CMK (cell line): ENCODE data around the gene CYLD.

Experiments used
- DNase-seq: peaks from one replicate; pipeline ENCODE4 v3.0.0-alpha.2; 2010; ENCODE audit warnings: low read depth

Gene CYLD

DNA sequence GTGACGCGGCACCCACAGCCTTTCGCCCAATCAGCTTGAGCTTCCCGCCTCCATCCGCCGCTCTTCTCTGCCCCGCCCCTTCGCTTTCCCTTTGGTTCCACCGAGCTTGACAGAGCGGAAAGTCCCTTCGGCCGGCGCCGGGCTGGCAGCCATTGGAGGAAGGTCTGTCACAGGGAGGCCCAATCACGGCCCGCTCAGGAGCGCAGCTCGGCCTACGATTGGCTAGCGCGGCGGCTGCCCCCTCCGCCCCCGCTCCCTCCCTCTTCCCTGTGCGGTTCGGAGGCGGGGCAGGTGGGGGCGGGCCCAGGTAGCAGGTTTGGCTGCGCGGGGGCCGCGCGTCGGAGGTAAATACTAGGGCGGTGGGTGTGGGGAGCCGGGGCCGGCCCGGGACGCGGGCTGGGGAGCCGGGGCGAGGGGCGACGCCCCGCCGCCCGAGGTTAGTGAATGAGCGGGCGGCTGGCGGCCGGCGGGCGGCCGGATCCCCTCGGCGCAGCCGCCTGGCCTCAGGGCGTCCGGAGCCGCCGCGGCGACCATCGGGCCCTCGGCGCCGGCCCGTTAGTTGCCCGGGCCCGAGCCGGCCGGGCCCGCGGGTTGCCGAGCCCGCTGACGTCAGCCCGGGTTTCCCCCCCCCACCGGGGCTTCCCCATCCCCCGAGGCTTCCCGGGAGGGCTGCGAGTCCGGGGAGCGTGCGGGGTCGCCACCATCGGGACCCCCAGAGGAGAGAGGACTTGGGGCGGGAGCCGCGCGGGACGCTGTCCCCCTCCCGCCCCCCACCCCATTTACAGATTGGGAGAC, at the start of gene CYLD:
TSS of gene CYLD (plus strand) at position 306 of the 795 bp plus-strand sequence. CDS start 7,613 bp downstream, outside the sequence.
- DNase-seq, result peak; percentile 97

DNA sequence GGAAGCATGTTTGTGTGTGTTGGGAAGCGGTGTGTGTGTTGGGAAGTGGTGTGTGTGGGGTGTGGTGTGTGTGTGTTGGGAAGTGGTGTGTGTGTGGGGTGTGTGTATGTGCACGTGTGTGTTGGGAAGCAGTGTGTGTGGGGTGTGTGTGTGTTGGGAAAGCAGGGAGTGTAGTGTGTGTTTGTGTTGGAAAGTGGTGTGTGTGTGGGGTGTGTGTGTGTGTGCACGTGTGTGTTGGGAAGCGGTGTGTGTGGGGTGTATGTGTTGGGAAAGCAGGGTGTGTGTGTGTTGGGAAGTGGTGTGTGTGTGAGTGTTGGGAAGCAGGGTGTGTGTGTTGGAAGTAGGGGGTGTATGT, 49.3 kb upstream of the CYLD start:
- no peak for DNase-seq

DNA sequence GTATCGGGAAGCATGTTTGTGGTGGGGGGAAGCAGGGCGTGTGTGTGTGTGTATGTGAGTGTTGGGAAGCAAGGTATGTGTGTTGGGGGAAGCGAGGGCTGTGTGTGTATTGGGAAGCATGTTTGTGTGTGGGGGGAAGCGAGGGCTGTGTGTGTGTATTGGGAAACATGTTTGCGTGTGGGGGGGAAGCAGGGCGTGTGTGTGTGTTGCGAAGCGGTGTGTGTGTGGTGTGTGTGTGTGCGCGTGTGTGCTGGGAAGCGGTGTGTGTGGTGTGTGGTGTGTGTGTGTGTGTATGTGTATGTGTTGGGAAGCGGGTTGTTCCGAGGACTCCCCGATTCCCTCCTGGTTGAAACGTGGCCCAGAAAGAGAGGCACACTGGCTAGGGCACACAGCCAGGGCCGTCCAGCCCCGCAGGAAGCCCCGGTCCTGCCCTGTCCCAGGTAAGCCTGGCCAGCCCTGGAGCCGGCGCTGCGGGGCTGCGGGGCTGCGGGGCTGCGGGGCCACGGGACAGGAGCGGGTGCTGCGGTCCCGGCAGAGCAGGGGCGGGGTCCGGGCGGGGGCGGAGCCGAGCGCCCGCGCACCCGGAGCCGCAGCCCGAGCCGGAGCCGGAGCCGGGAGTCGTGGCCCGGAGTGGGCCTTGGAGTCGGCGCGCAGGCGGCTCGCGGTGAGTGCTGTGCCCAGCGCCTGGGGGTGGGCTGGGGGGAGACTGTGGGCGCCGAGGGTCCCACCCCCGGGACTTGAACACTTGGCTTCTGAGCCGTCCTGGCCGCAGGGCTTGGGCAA, 48.7 kb upstream of the CYLD start, which contains the start of gene NOD2:
TSS of gene NOD2 (plus strand) at position 608 of the 783 bp plus-strand sequence. CDS start 5,890 bp downstream, outside the sequence.
- DNase-seq, result no peak

DNA sequence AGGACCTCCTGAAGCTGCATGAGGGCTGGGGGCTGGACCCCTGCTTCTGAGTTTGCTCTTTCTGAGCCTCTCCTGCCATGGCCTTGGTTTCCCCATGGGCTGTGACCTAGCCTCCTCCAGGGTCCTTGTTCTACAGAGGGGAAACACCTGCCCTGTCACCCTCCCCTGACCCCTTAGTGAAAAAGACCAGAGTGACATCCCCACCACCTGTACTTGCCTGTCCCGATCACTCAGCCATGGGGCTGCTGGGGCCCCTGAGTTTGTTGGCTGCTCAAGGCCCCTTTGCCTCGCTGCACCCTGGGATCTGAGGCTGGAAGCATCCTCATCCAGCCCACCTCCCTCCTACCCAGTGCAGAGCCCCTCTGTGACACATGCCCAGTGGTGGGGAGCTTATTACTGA, 47.7 kb upstream of the CYLD start:
- DNase-seq, result no peak

DNA sequence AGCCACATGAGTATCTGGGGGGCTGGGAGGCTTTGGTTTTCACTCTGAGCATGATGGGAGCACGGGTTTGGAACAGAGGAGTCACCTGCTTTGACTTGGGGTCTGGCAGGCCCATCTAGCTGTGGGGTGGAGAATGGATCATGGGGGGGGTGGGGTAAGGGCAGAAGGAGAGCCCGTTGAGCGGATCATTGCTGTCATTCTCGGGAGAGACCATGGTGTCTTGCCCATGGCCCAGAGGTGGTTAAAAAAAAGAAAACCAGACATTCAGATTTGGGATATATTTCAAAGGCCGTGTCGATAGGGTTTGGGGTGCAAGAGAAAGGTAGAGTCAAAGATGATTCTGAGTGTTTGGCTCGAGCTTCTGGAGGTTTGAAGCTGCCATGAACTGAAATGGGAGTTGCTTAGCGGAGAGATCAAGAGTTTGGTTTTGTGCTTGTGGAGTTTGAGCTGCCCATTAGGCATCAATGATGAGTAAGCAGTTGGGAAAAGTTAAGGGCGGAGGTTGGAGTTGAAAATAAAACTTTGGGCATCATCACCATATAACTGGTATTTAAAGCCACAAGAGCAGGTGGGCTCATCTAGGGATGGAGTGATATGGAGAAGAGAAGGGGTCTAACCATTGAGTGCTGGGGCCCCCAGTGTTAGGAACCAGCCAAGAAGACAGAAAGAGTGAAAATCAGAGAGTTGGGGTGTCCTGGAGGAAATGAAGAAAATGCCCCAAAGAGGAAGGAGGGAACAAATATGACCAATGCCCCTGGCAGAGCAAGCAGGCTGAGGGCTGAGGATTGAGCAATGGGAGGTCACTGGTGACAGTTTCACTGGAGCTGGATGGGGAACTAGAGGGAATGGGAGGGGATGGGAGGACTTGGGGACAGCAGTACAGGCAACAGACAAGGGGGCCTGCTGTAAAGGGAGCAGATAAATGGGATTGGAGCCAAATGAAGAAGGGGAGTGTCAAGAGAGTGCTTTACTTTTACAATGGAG, 46.6 kb upstream of the CYLD start:
- no peak for DNase-seq

- no peak for DNase-seq
These were observed 45.8 kb upstream of the CYLD start for GRCh38 chr16:50696126-50696525.

DNA sequence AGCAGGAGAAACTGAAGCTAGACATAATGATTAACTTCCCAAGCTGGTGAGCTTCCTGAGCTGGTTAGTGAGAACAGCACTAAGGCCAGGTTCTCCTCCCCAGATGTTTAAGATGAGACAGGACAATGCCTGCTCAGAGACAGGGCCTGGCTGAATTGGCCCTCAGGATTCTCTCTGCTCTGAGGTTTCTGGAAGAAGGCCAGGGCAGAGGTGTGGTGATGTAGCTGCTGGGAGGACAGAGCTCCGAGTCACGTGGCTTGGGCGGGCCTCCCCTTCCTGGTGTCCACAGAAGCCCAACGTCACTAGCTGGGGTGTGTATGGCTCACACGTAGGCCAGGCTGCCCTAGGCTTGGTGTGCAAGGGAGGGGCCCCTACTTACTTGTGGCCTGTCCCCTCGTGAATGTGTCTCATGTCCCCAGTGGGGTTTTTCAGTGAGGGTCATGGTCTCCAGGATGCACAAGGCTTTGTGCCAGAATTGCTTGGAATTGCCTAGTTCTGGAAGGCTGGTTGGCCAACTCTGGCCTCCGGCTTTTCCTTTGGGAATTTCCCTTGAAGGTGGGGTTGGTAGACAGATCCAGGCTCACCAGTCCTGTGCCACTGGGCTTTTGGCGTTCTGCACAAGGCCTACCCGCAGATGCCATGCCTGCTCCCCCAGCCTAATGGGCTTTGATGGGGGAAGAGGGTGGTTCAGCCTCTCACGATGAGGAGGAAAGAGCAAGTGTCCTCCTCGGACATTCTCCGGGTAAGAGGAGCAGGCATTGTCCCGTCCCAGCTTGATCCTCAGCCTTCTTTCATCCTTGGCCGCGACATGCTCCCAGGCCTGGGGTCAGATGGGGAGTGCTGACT, 45.1 kb upstream of the CYLD start:
- peak; percentile 53 for DNase-seq

DNA sequence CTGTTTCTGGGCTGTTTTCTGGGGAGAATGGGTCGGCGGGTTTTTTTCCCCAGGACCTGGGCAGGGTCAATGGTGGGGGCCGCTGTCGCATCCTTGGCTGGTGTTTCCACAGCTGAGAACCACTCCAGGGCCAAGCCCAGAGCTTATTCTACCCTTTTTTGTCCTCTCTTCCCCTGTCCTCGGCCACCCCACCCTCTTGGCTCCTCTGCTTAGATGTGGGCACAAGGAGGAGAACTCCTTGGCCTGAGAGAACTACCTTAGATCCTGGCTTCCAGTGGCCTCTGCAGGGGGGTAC, 44.5 kb upstream of the CYLD start:
- no peak for DNase-seq

DNA sequence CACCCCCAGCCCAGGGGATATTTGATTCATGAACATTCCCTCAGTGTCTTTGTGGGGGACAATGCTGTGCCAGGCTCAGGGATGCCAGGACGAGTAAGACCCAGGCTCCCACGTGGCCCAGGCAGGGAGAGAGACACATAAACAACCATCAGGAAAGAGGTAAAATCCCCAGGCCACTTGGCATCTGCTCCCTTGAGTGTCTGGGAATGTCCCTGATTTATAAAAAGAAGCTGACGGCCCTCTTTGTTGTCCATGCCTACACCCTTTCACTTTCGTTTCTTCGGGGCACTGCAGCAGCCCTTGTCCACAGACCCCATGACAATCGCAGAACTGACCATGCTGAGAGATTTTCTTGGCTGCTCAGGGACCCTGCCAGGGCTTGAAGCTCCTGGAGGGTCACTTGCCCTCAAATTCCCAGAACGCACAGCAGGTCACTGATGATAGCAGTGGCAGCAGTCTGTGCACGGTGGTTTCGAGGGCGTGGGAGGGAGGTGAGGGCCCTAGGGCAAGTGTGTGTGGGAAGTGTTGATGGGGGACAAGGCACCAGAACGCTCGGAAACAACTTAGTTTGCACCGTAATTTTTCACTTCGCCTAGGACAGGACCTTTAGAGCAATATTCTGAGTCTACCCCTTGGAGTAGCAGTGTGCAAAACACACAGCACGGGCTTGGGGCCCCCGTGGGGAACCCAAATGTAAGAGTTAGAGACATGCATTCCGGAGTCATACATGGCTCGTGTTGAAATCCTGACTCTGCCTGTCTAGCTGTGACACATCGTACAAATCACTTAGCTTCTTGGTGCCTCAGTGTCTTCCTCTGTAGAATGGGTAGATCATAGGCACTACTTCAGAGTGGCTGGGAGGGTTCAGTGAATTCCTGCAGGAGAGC, 43.8 kb upstream of the CYLD start:
- no peak for DNase-seq

DNA sequence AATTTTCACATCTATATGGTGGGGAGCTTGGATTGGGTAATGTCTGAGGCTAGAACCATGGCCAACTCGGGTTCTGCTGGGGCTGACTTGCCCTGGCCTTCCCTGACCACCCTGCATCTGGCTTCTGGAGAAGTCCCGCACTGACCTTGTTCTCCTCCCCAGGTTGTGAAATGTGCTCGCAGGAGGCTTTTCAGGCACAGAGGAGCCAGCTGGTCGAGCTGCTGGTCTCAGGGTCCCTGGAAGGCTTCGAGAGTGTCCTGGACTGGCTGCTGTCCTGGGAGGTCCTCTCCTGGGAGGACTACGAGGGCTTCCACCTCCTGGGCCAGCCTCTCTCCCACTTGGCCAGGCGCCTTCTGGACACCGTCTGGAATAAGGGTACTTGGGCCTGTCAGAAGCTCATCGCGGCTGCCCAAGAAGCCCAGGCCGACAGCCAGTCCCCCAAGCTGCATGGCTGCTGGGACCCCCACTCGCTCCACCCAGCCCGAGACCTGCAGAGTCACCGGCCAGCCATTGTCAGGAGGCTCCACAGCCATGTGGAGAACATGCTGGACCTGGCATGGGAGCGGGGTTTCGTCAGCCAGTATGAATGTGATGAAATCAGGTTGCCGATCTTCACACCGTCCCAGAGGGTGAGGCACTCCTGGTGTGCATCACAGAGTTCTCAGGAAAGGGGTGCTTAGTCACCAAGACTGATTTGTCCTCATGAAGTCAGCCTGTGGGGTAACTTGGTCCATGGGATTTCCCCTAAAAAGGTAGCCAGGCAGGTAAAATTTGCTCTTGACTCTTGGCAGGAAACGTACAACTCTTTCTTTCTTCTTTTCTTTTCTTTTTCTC, 42.3 kb upstream of the CYLD start:
- DNase-seq, result no peak

DNA sequence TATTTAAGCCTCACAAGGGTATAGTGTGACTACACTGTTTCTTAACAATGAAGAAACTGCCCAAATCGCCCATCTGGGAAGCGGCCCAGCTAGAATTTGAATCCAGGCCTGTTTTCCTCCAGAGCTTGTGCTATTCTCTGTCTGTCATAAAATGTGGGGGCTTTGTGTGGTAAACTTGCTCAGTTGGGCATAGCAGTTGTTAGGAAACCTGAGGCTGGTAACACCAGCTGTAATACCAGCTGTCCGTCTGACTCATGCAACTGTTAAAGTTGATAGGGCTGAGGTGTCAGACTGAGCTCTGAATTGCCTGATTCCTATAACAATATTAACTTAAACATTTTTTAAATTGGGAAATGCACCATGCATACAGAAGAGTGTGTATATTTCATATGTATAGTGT, 39.2 kb upstream of the CYLD start:
- DNase-seq, result no peak

GRCh38 chr16:50704245-50704644, 37.6 kb upstream of the CYLD start:
- DNase-seq, result no peak

DNA sequence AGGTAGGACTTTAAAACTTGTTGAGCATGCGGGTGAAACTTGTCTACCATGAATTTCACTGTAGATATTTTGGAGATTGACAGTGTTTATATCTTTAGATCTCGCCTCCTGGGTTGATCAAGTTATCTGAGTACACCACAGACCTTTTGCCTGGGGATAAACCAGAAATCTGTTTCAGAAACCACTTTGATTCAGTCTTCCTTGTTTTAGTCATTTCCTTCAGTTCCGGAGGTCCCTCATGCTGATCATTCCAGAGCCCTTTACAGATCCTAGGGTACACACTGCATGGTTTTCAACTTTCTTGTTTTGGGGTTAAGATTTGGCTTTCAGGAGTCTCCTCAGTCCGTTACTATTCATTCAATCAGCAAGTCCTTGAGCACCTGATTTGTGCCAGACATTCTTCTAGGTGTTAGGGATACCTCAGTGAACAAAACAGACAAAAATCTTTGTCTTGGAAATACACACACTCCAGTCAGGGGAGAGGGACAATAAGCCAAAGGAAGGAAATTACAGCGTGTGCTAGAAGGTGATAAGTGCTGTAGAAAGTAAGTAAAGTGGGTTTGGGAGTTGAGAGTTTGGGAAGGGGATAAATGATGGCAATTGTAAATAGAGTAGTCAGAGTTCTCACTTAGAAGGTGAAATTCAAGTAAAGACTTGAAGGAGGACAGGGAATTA, 36.3 kb upstream of the CYLD start:
- DNase-seq, result no peak

GRCh38 chr16:50706250-50706649, 35.6 kb upstream of the CYLD start:
- no peak for DNase-seq

- DNase-seq, result no peak
These were observed 33.4 kb upstream of the CYLD start for GRCh38 chr16:50708373-50709060.

- DNase-seq, result no peak
These were observed 32.7 kb upstream of the CYLD start for GRCh38 chr16:50709061-50709684.

GRCh38 chr16:50709980-50710379, 31.9 kb upstream of the CYLD start:
- no peak for DNase-seq

GRCh38 chr16:50711040-50711439, 30.8 kb upstream of the CYLD start:
- no peak for DNase-seq
